ENCODE results near the gene MAP3K21. TPM values are rescaled to one million over a fixed set of nuclear protein-coding genes. Genes with fewer than 3 reads are reported as not detected.

Gene MAP3K21
- polyA plus RNA-seq, 3 donors: 0.38 to 2.7 (median 0.59) TPM

DNA sequence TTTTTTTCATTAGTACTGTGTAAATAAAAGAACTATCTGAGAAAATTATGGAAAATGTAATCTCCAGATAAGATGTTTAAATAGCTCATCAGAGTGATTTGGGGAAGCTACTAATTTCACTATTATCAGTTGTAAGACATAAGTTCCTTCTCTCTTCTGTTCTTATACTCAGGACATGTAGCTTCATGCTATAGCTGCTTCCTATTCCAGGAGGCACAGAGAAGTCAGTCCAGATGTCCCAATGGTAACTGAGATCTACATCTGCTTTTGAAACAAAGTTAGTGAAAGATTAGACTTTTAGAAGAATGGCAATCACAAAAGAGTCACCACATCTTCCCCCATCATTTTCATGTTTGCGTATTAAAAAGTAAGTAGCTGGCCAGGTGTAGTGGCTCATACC lies 5.6 kb downstream of the MAP3K21 start:
- H3K27me3 Mint-ChIP-seq (ENCODE audit: low read depth in 3 of 3): peaks cover 9 to 12% (median 11%) of the 10 kb centered on the region in 3 donors
- peaks cover 0 to 3% (median 1%) of the 10 kb centered on the region in 7 donors for H3K9me3 Mint-ChIP-seq
- Histone ChIP-seq H4K20me1 (ENCODE audit: insufficient read depth, low read length) (no peaks in the 10 kb centered on the region), H3K9me3 (replicated peaks in 1 of 2; ENCODE audit: control insufficient read depth in 1 of 2, insufficient read depth in 1 of 2, low read length in 2 of 2) (no peaks in the 10 kb centered on the region), H3K4me2 (replicated peaks; ENCODE audit: extremely low read depth, low read length, poor library complexity, severe bottlenecking) (no peak overlapping the region), H3K79me2 (ENCODE audit: insufficient read depth, low read length) (peaks cover 10% of the 10 kb centered on the region), H3K4me3 (replicated peaks in 1 of 3; ENCODE audit: low read depth in 2 of 3, low read length in 3 of 3) (no peak overlapping the region), H3K36me3 (replicated peaks in 1 of 2; ENCODE audit: control insufficient read depth in 1 of 2, insufficient read depth in 2 of 2, low read length in 2 of 2) (no peaks in the 10 kb centered on the region), H2AFZ (ENCODE audit: insufficient read depth, low read depth, low read length, poor library complexity, severe bottlenecking) (no peak overlapping the region), H3K9ac (ENCODE audit: insufficient read depth, low read length, poor library complexity, severe bottlenecking) (no peak overlapping the region), H3K27me3 (ENCODE audit: control insufficient read depth in 2 of 2, insufficient read depth in 2 of 2, low read length in 2 of 2) (peaks cover 9 to 12% of the 10 kb centered on the region in 2 donors), H3K27ac (ENCODE audit: low read depth in 1 of 2, low read length in 2 of 2) (no peak overlapping the region), H3K4me1 (ENCODE audit: control insufficient read depth in 1 of 2, insufficient read depth in 2 of 2, low read length in 2 of 2) (peaks cover 18 to 30% of the 10 kb centered on the region in 2 donors)
- no peaks in the 10 kb centered on the region for H3K36me3 Mint-ChIP-seq
- WGBS (ENCODE audit: insufficient coverage): no CpG with 5 or more reads among the region's 1 CpG
- H3K4me1 Mint-ChIP-seq: peaks cover 25% of the 10 kb centered on the region
- intact Hi-C loops (cut with micrococcal nuclease): no loop called here
- H3K27ac Mint-ChIP-seq: no peak overlapping the region
- DNase-seq: no peak
- TF ChIP-seq, protein P1, sequence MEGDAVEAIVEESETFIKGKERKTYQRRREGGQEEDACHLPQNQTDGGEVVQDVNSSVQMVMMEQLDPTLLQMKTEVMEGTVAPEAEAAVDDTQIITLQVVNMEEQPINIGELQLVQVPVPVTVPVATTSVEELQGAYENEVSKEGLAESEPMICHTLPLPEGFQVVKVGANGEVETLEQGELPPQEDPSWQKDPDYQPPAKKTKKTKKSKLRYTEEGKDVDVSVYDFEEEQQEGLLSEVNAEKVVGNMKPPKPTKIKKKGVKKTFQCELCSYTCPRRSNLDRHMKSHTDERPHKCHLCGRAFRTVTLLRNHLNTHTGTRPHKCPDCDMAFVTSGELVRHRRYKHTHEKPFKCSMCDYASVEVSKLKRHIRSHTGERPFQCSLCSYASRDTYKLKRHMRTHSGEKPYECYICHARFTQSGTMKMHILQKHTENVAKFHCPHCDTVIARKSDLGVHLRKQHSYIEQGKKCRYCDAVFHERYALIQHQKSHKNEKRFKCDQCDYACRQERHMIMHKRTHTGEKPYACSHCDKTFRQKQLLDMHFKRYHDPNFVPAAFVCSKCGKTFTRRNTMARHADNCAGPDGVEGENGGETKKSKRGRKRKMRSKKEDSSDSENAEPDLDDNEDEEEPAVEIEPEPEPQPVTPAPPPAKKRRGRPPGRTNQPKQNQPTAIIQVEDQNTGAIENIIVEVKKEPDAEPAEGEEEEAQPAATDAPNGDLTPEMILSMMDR (IDR thresholded peaks at IDR 0.05): no peak
- H3K4me3 Mint-ChIP-seq: no peak overlapping the region

DNA sequence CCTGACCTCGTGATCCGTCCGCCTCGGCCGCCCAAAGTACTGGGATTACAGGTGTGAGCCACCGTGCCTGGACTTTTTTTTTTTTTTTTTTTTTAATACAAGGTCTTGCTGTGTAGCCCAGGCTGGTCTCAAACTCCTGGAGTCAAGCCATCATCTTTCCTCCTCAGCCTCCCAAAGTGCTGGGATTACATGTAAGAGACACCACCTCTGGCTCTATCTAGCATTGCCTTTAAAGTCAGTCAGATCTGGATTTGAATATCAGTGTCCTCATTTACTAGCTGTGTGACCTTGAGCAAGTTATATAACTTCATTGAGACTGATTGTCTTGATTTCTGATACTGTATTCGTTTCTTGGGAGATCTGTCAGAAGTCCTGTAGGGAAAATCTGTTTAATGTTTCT lies 6.6 kb downstream of the MAP3K21 start:
- Histone ChIP-seq H3K4me2 (replicated peaks; ENCODE audit: extremely low read depth, low read length, poor library complexity, severe bottlenecking) (no peak overlapping the region), H3K9me3 (replicated peaks in 1 of 2; ENCODE audit: control insufficient read depth in 1 of 2, insufficient read depth in 1 of 2, low read length in 2 of 2) (no peaks in the 10 kb centered on the region), H3K27ac (ENCODE audit: low read depth in 1 of 2, low read length in 2 of 2) (no peak overlapping the region), H2AFZ (ENCODE audit: insufficient read depth, low read depth, low read length, poor library complexity, severe bottlenecking) (no peak overlapping the region), H3K36me3 (replicated peaks in 1 of 2; ENCODE audit: control insufficient read depth in 1 of 2, insufficient read depth in 2 of 2, low read length in 2 of 2) (no peaks in the 10 kb centered on the region), H3K9ac (ENCODE audit: insufficient read depth, low read length, poor library complexity, severe bottlenecking) (no peak overlapping the region), H3K4me1 (ENCODE audit: control insufficient read depth in 1 of 2, insufficient read depth in 2 of 2, low read length in 2 of 2) (peaks cover 12 to 20% of the 10 kb centered on the region in 2 donors), H3K27me3 (ENCODE audit: control insufficient read depth in 2 of 2, insufficient read depth in 2 of 2, low read length in 2 of 2) (peaks cover 4 to 7% of the 10 kb centered on the region in 2 donors), H4K20me1 (ENCODE audit: insufficient read depth, low read length) (no peaks in the 10 kb centered on the region), H3K4me3 (replicated peaks in 1 of 3; ENCODE audit: low read depth in 2 of 3, low read length in 3 of 3) (no peak overlapping the region), H3K79me2 (ENCODE audit: insufficient read depth, low read length) (peaks cover 6% of the 10 kb centered on the region)
- no CpG with 5 or more reads among the region's 7 CpGs for WGBS (ENCODE audit: insufficient coverage)
- TF ChIP-seq, protein P1 (IDR thresholded peaks at IDR 0.05): no peak
- H3K4me1 Mint-ChIP-seq: peaks cover 29% of the 10 kb centered on the region
- H3K36me3 Mint-ChIP-seq: no peaks in the 10 kb centered on the region
- H3K9me3 Mint-ChIP-seq: peaks cover 0 to 5% (median 4%) of the 10 kb centered on the region in 7 donors
- H3K27me3 Mint-ChIP-seq (ENCODE audit: low read depth in 3 of 3): peaks cover 6 to 7% (median 6%) of the 10 kb centered on the region in 3 donors
- intact Hi-C loops (cut with micrococcal nuclease): no loop called here
- no peak for DNase-seq
- H3K27ac Mint-ChIP-seq: no peak overlapping the region
- no peak overlapping the region for H3K4me3 Mint-ChIP-seq

Measured in CD14-positive monocyte (primary cell).